ENCODE measurements around the gene SRP68.

GRCh38 chr17:76019833-76020467 lies 52.4 kb downstream of the SRP68 start:
- no peak for TF ChIP-seq CTCF (IDR thresholded peaks at IDR 0.05; ENCODE audit: insufficient read depth, low read depth, low read length)
- no peak for TF ChIP-seq EZH2 (IDR thresholded peaks at IDR 0.05; ENCODE audit: insufficient read depth, low read length)

All from astrocyte (in vitro differentiated cells and primary cell).